Chondrocyte (in vitro differentiated cells): ENCODE results near the gene ZNF835. TPM values are rescaled to one million over a fixed set of nuclear protein-coding genes. Genes with fewer than 3 reads are reported as not detected.
"Not testable (repeated sequence)": the region's sequence is repeated elsewhere in the genome, so short reads cannot be mapped to it uniquely, and the experiment has no call there.

Experiments
- DNase-seq: peaks from one replicate; pipeline ENCODE4 v3.0.0; 2021; ENCODE audit warnings: mixed read lengths, low spot score
- H3K27ac Mint-ChIP-seq: one replicate; pipeline ENCODE4 v1.8.0; 2021; ENCODE audit warnings: mild to moderate bottlenecking, moderate library complexity, mixed read lengths; ENCODE audit not compliant: unreplicated experiment
- H3K27me3 Mint-ChIP-seq: 2 replicates; pipeline ENCODE4 v1.8.0; 2021; ENCODE audit warnings: low read depth, mixed read lengths
- H3K36me3 Mint-ChIP-seq: 2 replicates; pipeline ENCODE4 v1.8.0; 2021; ENCODE audit warnings: low read depth, mixed read lengths
- H3K4me1 Mint-ChIP-seq: 2 replicates; pipeline ENCODE4 v1.8.0; 2021; ENCODE audit warnings: low read depth, mild to moderate bottlenecking, mixed read lengths
- H3K4me3 Mint-ChIP-seq: one replicate; pipeline ENCODE4 v1.8.0; 2021; ENCODE audit warnings: mild to moderate bottlenecking, moderate library complexity, mixed read lengths; ENCODE audit not compliant: unreplicated experiment
- H3K9me3 Mint-ChIP-seq: 2 replicates; pipeline ENCODE4 v1.8.0; 2021; ENCODE audit warnings: low read depth, mixed read lengths
- CTCF ChIP-seq: fragments of 200-600 bp; sonication (generic); IDR thresholded peaks from 2 replicates; pipeline ENCODE4 v1.5.0; 2021; ENCODE audit warnings: antibody characterized with exemption, mild to moderate bottlenecking, moderate library complexity
- total RNA-seq: library from RNA; stranded (reverse); gene quantifications from 3 replicates; pipeline ENCODE4 v1.2.1, GENCODE V29; 2021

Gene ZNF835
- total RNA-seq, 1 donor from 2014 or later, result not detected

GRCh38 chr19:56678205-56678604 lies 6.6 kb upstream of the ZNF835 start:
- H3K4me3 Mint-ChIP-seq, result no peak overlapping the region
- H3K36me3 Mint-ChIP-seq, result no peaks in the 10 kb centered on the region
- no peak overlapping the region for H3K27ac Mint-ChIP-seq
- no peaks in the 10 kb centered on the region for H3K27me3 Mint-ChIP-seq
- H3K9me3 Mint-ChIP-seq, result peaks cover 39% of the 10 kb centered on the region
- no peak for TF ChIP-seq CTCF
- H3K4me1 Mint-ChIP-seq, result no peaks in the 10 kb centered on the region
- DNase-seq, result no peak

GRCh38 chr19:56672610-56673009 lies 1.1 kb upstream of the ZNF835 start:
- peaks cover 30% of the 10 kb centered on the region for H3K9me3 Mint-ChIP-seq
- H3K27ac Mint-ChIP-seq, H3K36me3 Mint-ChIP-seq, H3K4me1 Mint-ChIP-seq, DNase-seq, H3K27me3 Mint-ChIP-seq, H3K4me3 Mint-ChIP-seq: not testable (repeated sequence)

- no peak for TF ChIP-seq CTCF
- H3K27me3 Mint-ChIP-seq, result no peaks in the 10 kb centered on the region
- DNase-seq, result no peak
- H3K27ac Mint-ChIP-seq, result no peak overlapping the region
- peaks cover 29% of the 10 kb centered on the region for H3K9me3 Mint-ChIP-seq
- no peak overlapping the region for H3K4me3 Mint-ChIP-seq
- no peaks in the 10 kb centered on the region for H3K36me3 Mint-ChIP-seq
- no peaks in the 10 kb centered on the region for H3K4me1 Mint-ChIP-seq
Measured at GRCh38 chr19:56670961-56671612, 470 bp downstream of the ZNF835 start.

GRCh38 chr19:56670401-56670960 lies 1.1 kb downstream of the ZNF835 start:
- H3K36me3 Mint-ChIP-seq, result no peaks in the 10 kb centered on the region
- no peak overlapping the region for H3K4me3 Mint-ChIP-seq
- no peak for TF ChIP-seq CTCF
- H3K9me3 Mint-ChIP-seq, result peaks cover 29% of the 10 kb centered on the region
- no peak overlapping the region for H3K27ac Mint-ChIP-seq
- H3K4me1 Mint-ChIP-seq, result no peaks in the 10 kb centered on the region
- no peaks in the 10 kb centered on the region for H3K27me3 Mint-ChIP-seq
- DNase-seq, result no peak

- TF ChIP-seq CTCF, result no peak
- no peaks in the 10 kb centered on the region for H3K4me1 Mint-ChIP-seq
- no peak overlapping the region for H3K4me3 Mint-ChIP-seq
- no peaks in the 10 kb centered on the region for H3K27me3 Mint-ChIP-seq
- H3K9me3 Mint-ChIP-seq, result peaks cover 32% of the 10 kb centered on the region
- H3K27ac Mint-ChIP-seq, result no peak overlapping the region
- DNase-seq, result no peak
- H3K36me3 Mint-ChIP-seq, result no peaks in the 10 kb centered on the region
Measured at GRCh38 chr19:56668676-56669075, 2.9 kb downstream of the ZNF835 start.

- no peak for TF ChIP-seq CTCF
- H3K4me3 Mint-ChIP-seq, result no peak overlapping the region
- no peak overlapping the region for H3K27ac Mint-ChIP-seq
- peaks cover 35% of the 10 kb centered on the region for H3K9me3 Mint-ChIP-seq
- H3K4me1 Mint-ChIP-seq, result no peaks in the 10 kb centered on the region
- DNase-seq, result no peak
- H3K36me3 Mint-ChIP-seq, result no peaks in the 10 kb centered on the region
- H3K27me3 Mint-ChIP-seq, result no peaks in the 10 kb centered on the region
Measured at GRCh38 chr19:56667311-56667870, 4.2 kb downstream of the ZNF835 start.
